GM21723 (cell line): ENCODE measurements around the gene FAM25C.
"Not testable (repeated sequence)": the region's sequence is repeated elsewhere in the genome, so short reads cannot be mapped to it uniquely, and the experiment has no call there.

Experiments
- ATAC-seq: cut with Tn5 transposase; IDR thresholded peaks from one replicate; pipeline ENCODE4 v1.9.1; 2021; ENCODE audit warnings: mild to moderate bottlenecking, moderate library complexity; ENCODE audit not compliant: unreplicated experiment

Gene FAM25C

DNA sequence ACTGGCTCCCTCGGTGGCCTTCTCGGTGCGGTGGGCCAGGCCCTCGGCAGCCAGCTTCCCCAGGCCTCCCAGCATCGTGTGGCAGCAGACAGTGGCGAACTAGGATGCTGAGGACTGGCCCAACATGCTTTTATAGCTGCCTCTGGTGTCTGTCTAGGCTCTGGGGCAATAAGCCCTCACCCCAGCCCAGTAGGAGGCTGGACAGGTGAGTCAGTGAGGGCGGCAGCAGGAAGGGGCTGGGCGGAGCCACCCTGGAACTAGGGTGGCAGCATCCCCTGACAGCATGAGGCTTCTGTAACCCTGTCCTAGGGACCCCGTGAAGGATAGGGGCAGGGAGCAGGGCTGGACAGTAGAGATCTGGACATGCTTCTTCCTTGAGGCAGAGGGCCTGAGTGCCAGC, at the start of gene FAM25C:
TSS of gene FAM25C (minus strand) at position 101 of the 400 bp plus-strand sequence. CDS start at position 75, 26 bp downstream.
- ATAC-seq = not testable (repeated sequence)

DNA sequence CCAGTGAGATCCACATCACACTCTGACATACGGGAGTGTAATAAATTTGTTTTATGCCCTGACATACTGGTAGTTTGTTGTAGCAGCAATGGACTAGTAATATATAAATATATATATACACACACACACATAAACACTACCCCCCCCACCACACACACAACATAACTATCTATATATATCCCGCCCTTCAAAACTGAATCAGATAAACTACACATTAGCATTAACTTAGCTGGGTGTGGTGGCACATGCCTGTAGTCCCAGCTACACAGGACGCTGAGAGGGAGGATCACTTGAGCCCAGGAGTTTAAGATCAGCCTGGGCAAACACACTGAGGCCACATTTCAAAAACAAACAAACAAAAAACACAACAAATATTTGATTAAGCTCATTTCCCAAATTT, 45.0 kb upstream of the FAM25C start:
- ATAC-seq = not testable (repeated sequence)

DNA sequence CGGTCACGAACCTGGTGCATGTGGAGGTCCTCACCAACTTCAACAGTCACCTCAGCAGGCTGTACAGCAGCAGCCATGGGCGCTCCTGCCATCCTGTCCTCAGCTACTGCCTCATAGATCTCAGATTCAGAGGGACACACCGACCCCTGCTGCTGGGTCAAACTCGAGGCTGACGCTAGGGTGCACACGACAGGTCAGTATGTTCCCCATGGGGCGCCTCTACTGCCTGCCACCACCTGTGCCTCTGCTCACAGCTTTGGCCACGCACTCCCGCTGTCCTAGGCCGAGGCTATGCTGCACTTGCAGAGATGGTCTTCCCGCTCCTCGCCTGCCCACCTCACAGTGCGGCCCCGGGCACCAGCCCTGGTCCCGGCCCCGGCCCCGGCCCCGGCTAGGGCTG, 31.8 kb upstream of the FAM25C start:
- ATAC-seq = not testable (repeated sequence)

DNA sequence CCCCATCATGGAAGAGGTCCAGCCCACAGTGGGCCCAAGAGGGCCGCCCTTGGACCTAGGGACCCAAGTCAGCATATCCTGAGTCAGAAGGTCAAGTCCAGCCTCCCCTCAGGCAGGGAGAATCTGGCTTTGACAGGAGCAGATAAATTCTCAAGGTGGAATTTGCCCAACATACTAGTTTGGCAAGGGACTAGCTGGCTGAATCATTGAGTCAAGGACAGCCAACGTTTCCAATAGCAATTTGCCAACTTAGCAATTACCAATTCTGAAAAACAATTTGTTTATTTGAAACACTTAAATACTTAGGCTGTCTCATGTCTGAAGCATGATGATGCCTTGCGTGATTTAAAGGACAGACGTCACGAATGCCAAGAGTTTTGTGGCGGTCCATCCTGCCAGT, 2.7 kb upstream of the FAM25C start:
- ATAC-seq = not testable (repeated sequence)

DNA sequence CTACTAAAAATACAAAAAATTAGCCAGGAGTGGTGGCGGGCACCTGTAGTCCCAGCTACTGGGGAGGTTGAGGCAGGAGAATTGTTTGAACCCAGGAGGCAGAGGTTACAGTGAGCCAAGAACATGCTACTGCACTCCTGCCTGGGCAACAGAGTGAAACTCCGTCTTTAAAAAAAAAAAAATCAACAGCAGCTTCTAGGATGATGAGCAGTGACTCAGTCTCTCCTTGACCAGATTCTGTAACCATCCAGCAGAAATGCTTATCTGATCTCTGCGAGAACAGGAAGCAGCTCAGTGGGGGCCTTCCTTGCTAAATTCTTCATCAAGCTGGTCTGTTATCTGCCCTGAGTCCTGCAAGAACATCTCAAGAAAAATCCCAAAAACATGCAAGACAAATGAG, 5.5 kb downstream of the FAM25C start:
- not testable (repeated sequence) for ATAC-seq

DNA sequence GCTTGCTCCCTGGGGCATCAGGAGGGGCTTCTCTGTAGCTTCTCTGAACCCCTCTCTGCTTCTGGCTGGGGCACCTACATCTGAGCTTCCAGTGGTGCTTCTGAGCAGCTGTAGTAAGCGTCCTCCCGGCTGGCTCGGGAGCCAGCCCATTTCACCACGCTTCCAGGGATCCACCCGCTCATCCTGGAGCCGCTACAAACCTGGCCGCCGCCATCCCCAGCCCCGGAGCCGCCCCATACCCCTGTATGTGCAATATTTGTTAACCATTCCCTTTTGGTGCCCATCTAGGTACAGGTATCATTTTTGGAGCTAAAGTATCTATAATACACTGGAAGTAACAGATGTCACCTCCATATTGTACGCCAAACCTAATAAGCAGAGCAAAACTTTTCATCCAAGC, 7.0 kb downstream of the FAM25C start:
- not testable (repeated sequence) for ATAC-seq

DNA sequence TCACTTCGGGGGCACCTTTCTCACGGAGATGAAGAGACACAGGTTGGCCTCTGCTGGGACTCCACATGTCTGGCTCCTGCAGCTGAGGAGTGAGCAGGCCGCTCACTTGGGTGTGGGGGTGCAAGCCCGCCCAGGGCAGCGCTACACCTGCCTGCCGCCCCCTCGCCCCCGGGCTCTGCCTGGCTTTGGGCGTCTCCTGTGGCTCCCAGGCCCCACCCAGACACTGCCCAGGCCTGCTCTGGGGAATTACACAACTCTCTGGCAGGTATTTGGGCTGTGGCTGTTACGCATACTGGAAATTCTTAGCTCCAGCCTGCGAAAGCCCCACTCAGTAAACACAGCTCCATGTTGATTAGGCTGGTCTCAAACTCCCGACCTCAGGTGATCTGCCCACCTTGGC, 7.9 kb downstream of the FAM25C start:
- not testable (repeated sequence) for ATAC-seq

DNA sequence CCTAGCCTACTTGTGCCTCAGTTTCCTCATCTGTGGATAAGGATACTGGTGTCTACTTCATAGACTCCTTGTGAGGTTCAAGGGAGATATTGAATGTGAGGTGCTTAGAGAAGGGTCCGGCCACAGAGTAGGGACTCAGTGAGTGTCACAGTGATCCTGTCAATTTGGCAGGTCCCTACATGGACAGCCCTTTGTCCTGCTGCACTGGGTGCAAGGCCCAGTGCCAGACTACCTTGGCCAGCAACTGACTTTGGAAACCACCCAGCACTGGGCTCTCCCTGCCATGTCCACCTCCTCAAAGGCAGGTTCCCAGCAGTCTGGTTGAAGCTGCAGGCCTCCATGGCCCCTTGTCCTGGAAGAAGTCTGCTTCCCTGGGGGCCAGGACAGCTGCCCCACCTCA, 9.5 kb downstream of the FAM25C start:
- ATAC-seq = not testable (repeated sequence)

DNA sequence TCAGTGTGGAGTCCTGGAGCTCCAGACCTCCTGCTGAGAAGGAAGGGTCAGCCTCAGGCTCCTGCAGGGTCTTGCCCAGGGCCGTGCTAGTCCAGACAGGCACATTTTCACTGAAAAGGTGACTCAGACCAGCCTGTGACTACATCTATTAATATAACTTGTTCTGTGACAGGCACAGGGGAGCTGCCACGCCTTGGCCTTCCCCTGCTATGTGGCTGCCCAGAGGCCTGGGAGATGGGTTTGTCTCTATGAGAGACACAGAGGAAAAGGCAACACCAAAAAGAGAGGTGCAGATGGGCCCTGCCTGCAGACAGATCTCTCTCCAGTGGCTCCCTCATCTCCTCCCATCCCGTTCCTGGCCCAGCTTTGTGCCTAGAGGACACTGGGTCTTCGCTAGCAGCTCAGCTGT, 10.0 kb downstream of the FAM25C start:
- ATAC-seq = not testable (repeated sequence)

DNA sequence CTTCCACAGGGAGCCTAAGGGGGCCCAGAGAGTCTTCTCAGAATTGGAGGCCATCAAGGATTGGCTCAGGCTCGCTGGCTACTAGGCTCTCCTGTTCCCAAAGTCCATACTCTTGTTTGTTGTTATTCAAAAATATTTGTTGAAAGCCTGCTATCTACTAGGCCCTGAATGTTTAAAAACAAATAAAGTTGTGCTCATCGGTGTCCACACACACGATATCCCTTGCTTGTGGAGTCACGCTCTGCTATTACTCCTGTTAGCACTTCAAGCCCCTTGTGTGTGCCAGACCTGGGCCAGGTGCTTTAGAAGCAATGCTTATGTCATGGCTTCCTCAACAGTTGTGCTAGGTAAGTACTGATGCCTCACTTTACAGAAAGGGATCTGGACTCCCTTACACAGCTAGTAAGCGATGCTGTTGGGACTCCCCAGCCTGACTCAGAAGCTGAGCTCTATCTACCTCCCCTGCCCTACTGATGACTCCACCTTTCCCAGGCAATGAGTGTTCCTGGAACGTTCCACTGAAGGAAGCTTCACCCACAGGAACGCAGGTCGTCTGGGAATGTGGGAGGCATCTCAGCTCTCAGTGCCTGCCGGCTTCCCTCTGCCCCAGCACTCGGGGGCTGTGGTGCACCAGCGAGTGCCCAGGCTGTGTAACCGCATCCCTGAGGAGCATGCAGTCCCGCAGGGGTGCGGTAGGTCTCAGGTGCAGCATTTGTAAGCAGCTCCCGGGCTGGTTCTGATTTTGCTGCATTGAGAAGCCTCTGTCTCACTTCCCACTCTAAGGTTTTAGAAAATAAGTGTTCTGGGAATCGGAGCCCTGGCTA, 10.7 kb downstream of the FAM25C start:
- not testable (repeated sequence) for ATAC-seq

DNA sequence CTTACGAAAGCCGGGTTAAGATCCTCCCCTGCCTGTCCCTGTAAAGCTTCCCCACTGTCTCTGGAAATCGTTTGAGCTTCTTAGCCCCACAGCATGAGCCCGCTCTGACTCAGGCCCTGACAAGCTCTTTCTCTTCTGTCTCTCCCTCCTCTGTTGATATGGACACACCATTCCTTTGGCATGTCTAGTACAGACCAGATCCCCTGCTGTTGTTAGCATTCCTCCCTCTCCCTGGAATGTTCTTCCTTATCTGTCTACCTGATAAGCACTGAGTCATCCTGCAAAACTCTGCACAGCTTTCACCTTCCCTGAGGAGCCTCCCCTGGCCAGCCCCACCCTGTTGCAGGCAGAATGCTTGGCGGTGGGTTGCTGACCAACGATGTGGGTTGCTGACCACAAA, 11.6 kb downstream of the FAM25C start:
- not testable (repeated sequence) for ATAC-seq

DNA sequence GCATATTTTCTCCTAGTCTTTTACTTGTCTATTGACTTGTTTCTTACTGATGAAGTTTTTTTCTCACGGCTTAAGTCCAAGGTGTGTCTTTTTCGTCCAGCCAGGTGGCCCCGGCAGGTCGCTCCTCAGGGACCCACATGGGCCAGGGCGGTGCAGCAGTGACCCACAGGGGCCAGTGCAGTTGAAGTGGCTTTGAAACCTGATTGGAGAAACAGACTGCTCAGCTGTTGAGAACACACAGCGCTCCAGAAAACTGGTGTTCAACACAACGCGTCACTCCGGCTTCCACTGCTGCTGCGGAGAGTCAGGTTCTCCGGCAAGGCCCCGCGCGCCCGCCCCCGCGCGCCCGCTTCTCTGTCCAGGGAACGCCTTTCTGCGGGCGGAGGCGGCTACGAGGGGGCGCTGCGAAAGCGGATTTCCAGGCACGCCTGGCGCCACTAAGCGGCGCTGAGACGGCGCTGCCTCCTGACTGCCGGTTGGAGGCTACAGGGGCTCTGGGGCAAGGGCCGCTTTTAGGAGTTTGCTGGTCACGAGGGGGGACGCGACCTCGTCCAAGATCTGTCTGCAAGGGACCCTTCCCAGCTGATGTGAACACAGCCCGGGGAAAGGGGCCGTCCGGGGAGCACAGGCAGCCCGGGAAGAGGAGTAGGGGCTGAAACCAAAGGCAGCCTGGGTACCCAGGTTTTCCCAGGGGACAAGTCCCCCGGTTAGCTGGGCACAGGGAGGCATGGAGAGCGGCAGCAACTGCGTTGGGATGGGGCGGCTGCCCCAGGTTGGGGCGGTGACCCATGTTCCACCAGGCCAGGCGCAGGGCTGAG, 13.0 kb downstream of the FAM25C start:
- ATAC-seq = peak; percentile 57

DNA sequence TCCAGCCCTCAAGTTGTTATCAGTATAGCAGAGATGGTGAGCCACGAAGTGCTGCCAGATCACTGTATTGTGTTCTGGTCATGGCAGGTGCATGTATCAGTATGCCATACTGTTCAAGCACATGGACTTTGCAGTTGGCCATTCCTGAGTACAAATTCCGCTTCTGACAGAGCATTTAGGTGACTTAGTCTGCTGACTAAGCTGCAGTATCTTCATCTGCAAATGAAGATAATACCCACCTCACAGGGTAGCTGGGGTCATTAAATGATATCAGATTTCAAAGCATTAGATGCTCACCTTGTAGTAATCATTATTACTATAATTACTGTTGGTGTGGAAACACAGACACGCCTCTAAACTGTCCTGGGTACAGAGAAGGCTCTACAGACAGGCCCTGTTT, 24.2 kb downstream of the FAM25C start:
- ATAC-seq = not testable (repeated sequence)

DNA sequence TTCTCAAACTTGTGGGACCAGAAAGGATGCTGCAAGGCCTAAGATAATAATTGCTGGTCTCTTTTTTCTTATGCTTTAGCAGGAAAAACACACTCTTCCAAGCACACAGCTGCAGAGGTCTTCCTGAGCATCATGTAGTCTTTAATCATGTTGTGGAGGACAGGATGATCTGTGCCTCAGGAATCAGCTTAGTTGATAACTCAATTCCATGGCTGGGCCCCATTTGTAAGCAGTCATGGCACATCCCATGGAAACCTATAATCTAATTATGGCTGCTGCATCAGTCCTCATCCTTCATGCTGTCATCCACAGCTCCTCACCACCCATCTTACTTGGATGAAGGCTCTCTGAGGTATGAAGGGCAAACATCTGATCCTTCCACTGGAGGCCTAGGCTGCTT, 26.5 kb downstream of the FAM25C start:
- not testable (repeated sequence) for ATAC-seq

DNA sequence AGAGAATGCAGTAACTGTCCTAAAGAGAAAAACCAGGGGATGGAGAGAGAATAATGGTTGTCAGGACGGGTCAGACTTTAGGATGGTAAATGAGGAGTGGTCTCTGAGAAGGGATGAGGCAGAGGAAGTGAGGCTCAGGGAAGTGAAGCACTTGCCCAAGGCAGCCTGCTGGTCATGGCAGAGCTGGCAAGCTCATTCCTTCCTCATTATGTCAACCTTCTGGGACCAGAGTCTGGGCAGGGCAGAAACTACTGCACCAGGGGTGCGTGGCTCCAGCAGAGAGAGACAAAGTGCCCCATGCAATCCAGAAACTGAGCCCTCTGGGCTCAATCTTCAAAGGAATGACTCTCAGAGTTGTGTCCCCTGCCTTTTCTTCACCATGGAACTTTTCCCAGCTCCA, 27.5 kb downstream of the FAM25C start:
- ATAC-seq = not testable (repeated sequence)

DNA sequence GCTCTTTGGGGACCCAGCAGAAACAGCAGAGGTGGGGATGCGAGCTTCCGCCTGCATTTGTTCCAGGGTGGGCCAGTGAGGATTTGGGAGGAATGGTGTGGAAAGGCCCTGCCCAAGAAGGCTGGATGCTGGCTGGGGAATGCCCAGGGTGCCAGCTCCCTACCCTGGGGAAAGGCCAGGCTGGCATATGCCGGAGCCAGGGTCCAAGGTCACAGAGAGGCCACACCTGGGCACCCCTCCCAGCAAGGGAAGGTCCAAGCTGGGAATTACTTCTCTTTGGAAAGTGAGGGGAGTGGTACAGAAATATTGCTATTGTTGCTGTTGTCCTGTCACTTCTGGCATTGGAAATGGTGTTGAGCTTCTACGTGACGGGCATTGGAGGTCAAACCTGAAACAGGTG, 28.0 kb downstream of the FAM25C start:
- ATAC-seq = not testable (repeated sequence)

DNA sequence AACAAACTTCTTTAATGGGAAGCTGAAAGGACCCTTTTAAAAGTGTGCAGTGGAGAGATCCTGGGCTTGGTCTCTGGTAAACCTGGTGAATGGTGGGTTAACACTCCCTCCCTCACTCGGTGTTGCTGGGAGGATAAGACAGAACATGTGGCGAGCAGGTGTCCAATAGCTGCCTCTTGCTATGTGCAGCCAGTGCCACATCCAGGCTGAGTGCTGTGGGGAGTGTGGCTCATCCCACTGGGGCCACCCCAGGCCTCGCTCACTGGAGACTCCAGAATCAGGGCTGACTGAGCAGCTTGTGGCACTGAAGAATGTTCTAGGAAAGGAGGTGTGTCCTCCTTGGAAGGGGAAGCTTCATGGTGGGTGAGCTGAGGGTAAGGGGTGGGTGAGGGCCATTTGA, 29.5 kb downstream of the FAM25C start:
- ATAC-seq = not testable (repeated sequence)

DNA sequence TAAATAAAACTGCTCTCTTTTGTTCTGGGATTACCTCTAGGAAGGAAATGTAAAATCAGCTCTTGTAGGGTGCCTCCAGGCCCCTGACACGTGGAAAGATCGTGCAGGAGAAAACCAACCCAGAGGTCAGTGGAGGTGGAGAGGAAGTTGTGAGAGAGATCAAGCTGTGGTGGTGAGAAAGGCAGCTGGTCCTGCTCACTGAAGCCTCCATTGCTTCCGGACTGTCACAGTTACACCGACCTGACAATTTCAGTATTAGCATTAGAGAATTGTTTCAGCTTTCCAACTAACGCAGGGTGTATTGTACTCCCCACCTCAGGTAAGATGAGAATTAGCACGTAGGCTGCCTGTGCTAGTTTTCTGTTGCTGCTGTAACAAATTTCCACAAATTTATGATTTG, 30.6 kb downstream of the FAM25C start:
- ATAC-seq = peak; percentile 92

DNA sequence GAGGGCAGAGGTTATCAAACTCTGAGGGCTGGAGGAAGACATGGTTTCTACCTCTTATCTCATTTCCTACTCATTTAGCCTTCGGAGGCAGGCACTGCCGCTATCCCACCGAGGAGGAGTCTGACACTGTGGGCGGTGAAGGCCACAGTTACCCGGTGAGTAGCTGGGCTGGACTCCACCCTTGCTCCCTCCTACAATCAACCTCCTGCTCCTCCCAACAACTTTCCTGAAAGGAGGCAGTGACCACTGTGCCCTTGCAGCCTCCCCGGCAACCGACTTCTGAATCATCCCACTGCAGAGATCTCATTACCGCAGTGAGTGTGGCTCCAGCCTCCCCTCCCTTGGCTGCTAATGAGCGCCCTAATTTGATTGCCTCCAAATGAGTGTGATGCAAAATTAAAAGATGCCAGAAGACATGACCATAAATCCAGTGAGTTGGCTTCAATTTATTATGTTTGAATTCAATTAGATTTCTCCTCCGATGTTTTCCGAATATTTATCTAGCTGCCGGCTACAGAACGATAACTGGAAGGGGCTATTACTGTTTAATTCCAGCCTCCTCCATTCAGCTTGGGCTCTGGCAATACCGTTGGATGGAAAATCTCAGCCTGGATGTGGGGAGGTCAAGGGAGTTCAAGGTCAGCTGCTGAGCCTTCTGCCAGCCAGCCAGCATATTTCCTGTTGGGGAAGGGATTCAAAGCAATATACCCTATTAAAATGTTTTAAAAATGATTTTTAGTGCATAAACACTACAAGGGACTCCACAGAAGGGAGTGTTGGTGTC, 35.1 kb downstream of the FAM25C start:
- ATAC-seq = not testable (repeated sequence)

DNA sequence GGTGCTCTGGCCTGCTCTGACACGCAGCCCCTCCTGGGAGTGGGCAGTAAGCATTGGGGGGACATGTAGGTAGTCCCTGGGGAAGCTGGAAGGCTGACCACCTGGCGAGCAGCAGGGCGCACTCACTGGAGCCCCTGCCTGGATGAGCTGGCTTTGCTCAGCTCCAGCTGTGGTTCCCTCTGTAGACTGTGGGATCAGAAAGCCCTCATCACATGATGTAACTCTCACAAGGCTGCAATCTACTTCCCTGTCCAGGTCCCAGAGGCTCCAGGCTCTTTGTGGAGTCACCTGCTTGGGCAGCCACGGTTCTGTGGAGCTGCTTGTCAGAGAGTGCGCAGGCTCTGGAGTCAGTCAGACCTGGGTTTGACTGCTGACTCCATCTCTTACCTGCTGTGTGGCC, 36.8 kb downstream of the FAM25C start:
- ATAC-seq = not testable (repeated sequence)

DNA sequence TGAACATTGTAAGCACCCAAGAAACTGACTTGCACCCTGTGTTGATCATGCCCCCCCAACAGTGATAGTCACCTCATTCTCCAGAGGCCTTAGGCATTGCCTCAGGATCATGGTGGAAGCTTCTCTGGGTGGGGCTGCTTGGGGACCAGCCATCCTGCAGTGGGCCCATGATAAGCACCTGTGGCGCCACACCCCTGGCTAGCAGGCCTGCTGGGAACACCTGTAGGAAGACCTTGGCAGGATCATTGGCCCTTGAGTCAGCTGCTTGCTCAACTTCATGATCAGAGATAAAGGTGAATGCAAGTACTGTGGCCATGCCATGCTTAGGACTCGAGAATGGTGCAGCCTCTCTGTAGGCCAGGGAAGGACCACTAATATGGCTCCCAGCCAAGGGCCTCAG, 38.9 kb downstream of the FAM25C start:
- not testable (repeated sequence) for ATAC-seq
